B cell (primary cell): Measurements from ENCODE around the gene KYAT1.

Experiments
- EZH2 ChIP-seq: IDR thresholded peaks from 2 replicates; pipeline ENCODE4 v1.6.1; 2012; ENCODE audit warnings: borderline replicate concordance, low read depth, mild to moderate bottlenecking, moderate library complexity, low read length; ENCODE audit not compliant: insufficient read depth, poor library complexity, severe bottlenecking
- TF ChIP-seq, protein P1 (sequence below): fragments of 200-600 bp; IDR thresholded peaks from one replicate; pipeline ENCODE4 v1.8.0; 2022; ENCODE audit warnings: antibody characterized with exemption, mild to moderate bottlenecking

DNA sequence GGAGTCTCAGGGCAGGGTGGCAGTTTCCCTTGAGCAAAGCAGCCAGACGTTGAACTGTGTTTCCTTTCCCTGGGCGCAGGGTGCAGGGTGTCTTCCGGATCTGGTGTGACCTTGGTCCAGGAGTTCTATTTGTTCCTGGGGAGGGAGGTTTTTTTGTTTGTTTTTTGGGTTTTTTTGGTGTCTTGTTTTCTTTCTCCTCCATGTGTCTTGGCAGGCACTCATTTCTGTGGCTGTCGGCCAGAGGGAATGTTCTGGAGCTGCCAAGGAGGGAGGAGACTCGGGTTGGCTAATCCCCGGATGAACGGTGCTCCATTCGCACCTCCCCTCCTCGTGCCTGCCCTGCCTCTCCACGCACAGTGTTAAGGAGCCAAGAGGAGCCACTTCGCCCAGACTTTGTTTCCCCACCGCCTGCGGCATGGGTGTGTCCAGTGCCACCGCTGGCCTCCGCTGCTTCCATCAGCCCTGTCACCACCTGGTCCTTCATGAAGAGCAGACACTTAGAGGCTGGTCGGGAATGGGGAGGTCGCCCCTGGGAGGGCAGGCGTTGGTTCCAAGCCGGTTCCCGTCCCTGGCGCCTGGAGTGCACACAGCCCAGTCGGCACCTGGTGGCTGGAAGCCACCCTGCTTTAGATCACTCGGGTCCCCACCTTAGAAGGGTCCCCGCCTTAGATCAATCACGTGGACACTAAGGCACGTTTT is 35.5 kb upstream of the KYAT1 start:
- TF ChIP-seq, protein P1, sequence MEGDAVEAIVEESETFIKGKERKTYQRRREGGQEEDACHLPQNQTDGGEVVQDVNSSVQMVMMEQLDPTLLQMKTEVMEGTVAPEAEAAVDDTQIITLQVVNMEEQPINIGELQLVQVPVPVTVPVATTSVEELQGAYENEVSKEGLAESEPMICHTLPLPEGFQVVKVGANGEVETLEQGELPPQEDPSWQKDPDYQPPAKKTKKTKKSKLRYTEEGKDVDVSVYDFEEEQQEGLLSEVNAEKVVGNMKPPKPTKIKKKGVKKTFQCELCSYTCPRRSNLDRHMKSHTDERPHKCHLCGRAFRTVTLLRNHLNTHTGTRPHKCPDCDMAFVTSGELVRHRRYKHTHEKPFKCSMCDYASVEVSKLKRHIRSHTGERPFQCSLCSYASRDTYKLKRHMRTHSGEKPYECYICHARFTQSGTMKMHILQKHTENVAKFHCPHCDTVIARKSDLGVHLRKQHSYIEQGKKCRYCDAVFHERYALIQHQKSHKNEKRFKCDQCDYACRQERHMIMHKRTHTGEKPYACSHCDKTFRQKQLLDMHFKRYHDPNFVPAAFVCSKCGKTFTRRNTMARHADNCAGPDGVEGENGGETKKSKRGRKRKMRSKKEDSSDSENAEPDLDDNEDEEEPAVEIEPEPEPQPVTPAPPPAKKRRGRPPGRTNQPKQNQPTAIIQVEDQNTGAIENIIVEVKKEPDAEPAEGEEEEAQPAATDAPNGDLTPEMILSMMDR = no peak
- TF ChIP-seq EZH2 = no peak
